ENCODE data around the gene STEAP3.

Gene STEAP3

DNA sequence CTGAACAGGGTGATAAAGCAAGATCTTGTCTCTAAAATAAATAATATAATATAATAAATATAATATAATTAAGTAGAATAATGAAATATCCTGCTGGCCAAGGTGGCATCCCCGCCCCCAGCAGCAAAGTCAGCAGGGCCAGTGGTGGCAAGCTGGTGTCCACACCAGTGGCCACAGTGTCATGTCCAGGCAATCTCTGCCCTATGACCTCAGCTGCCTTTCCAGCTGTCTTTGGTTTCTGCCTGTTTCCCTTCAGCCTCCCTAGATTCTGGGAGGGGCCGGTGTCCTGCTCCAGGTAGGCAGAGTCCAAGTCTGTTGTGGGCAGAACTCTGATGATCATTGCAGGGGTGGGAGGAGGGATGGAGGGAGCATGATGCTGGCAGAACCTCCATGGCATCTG is 16.2 kb upstream of the STEAP3 start:
- Mint-ChIP-seq H3K27ac (no peak overlapping the region), H3K4me1 (ENCODE audit: low read depth) (no peaks in the 10 kb centered on the region), H3K4me3 (no peak overlapping the region), H3K9me3 (no peaks in the 10 kb centered on the region), H3K36me3 (ENCODE audit: low read depth) (no peaks in the 10 kb centered on the region), H3K27me3 (ENCODE audit: low read depth) (peaks cover 5% of the 10 kb centered on the region)

DNA sequence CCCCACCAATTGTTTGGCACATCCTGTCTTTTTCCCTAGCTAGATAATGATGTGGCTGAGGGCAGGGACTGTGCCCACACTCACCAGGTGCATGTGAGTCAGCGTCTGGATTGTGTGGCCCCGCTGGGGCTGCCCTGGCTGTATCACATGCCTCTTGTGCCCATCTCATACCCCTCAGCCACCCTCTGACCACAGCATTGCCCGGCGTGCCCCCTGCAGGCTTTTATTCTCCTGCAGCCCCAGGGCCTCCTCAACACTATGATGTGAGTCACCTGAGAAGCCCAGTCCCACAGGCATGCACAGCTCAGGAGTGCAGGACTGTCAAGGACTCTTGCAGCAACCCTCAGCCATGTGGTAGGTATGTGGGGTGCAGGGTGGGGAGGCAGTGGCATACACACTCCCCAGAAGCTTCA is 14.8 kb upstream of the STEAP3 start:
- no peak overlapping the region for H3K4me3 Mint-ChIP-seq
- H3K4me1 Mint-ChIP-seq (ENCODE audit: low read depth), result no peaks in the 10 kb centered on the region
- H3K36me3 Mint-ChIP-seq (ENCODE audit: low read depth), result no peaks in the 10 kb centered on the region
- H3K9me3 Mint-ChIP-seq, result no peaks in the 10 kb centered on the region
- no peak overlapping the region for H3K27ac Mint-ChIP-seq
- peaks cover 5% of the 10 kb centered on the region for H3K27me3 Mint-ChIP-seq (ENCODE audit: low read depth)

GRCh38 chr2:119212139-119212800 is 11.4 kb upstream of the STEAP3 start:
- Mint-ChIP-seq H3K4me3 (no peak overlapping the region), H3K4me1 (ENCODE audit: low read depth) (no peaks in the 10 kb centered on the region), H3K27ac (no peak overlapping the region), H3K27me3 (ENCODE audit: low read depth) (peaks cover 5% of the 10 kb centered on the region), H3K36me3 (ENCODE audit: low read depth) (no peaks in the 10 kb centered on the region), H3K9me3 (no peaks in the 10 kb centered on the region)

- no peaks in the 10 kb centered on the region for H3K36me3 Mint-ChIP-seq (ENCODE audit: low read depth)
- H3K4me1 Mint-ChIP-seq (ENCODE audit: low read depth), result no peaks in the 10 kb centered on the region
These were observed 9.1 kb upstream of the STEAP3 start for GRCh38 chr2:119214453-119215037.

DNA sequence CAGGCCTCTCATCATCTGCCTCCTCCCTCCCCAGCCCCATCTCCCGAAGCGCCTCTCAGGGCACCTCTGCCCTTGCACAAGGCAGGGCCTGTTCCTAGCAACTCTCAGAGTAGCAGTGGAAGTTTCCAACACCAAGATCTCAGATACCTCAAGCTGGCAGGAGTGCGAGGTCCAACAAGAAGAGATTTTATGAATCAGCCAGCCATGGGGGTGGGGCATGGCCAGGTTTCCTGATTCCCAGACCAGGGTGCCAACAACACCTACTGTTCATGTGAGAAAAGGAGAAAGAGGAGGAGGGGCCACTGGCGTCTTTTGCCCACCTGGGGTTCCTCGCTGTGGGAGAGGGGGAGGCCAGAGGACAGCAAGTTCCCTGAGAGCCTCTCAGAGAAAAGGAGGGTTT is 6.6 kb upstream of the STEAP3 start:
- Mint-ChIP-seq H3K9me3 (no peaks in the 10 kb centered on the region), H3K4me3 (no peak overlapping the region), H3K36me3 (ENCODE audit: low read depth) (no peaks in the 10 kb centered on the region), H3K27me3 (ENCODE audit: low read depth) (peaks cover 10% of the 10 kb centered on the region), H3K27ac (no peak overlapping the region), H3K4me1 (ENCODE audit: low read depth) (no peaks in the 10 kb centered on the region)

More at GRCh38 chr2:119214453-119215037, 9.1 kb upstream of the STEAP3 start:
- H3K27me3 Mint-ChIP-seq (ENCODE audit: low read depth), result no peaks in the 10 kb centered on the region
- no peak overlapping the region for H3K4me3 Mint-ChIP-seq
- H3K27ac Mint-ChIP-seq, result no peak overlapping the region
- H3K9me3 Mint-ChIP-seq, result no peaks in the 10 kb centered on the region

- Mint-ChIP-seq H3K4me3 (no peak overlapping the region), H3K27me3 (ENCODE audit: low read depth) (peaks cover 22% of the 10 kb centered on the region), H3K9me3 (no peaks in the 10 kb centered on the region), H3K36me3 (ENCODE audit: low read depth) (no peaks in the 10 kb centered on the region), H3K4me1 (ENCODE audit: low read depth) (no peaks in the 10 kb centered on the region), H3K27ac (no peak overlapping the region)
These were observed 5.1 kb upstream of the STEAP3 start for GRCh38 chr2:119218478-119219064.

DNA sequence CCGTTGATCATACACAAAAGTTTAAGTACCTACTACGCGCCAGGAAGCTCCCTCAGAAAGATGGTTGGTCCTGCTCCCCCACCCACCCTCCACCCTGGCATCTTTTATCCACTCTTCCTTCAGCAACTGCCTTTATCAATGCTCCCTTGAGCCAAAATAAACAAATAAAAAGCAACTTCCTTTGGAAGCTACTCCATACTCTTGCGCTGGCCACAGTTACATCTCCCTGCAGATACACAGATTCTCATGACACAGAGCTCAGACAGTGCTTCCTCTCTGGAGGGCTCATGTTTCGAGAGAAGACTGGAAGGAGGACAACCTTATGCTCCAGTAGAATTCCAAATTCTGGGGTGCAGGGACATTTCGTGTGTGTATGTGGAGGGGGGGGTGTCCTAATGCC is 3.8 kb upstream of the STEAP3 start:
- Mint-ChIP-seq H3K36me3 (ENCODE audit: low read depth) (no peaks in the 10 kb centered on the region), H3K27me3 (ENCODE audit: low read depth) (peaks cover 27% of the 10 kb centered on the region), H3K9me3 (no peaks in the 10 kb centered on the region), H3K4me3 (no peak overlapping the region), H3K4me1 (ENCODE audit: low read depth) (no peaks in the 10 kb centered on the region), H3K27ac (no peak overlapping the region)

DNA sequence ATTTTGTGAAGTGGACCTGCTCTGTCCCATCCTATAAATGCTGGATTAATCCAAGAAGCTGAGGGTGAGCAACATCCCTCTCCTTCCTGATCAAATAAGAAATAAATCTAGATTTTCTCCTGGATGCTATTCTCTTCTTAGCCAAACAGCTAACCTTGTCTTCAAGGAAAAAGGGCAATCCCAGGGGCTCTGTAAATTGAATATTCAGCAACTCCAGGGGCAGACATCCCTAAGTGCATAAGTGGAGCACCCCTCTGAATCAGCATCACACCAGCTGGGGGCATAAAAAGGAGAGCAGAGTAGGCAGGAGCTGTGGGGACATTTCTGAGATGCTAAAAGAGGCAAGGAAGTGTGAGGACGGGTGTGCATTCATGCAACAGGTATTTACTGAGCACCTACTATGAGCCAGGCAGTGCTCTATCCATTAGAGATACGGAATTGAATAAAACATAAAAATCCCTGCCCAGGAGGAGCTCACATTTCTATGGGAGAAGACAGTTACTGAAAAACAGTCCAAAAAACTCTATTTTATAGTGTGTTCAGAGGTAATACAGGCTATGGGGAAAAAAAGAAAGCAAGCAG is 2.8 kb upstream of the STEAP3 start:
- H3K27me3 Mint-ChIP-seq (ENCODE audit: low read depth), result peaks cover 37% of the 10 kb centered on the region
- H3K4me1 Mint-ChIP-seq (ENCODE audit: low read depth), result no peaks in the 10 kb centered on the region
- no peak overlapping the region for H3K27ac Mint-ChIP-seq
- H3K4me3 Mint-ChIP-seq, result no peak overlapping the region
- no peaks in the 10 kb centered on the region for H3K36me3 Mint-ChIP-seq (ENCODE audit: low read depth)
- no peaks in the 10 kb centered on the region for H3K9me3 Mint-ChIP-seq

- no peaks in the 10 kb centered on the region for H3K9me3 Mint-ChIP-seq
- no peaks in the 10 kb centered on the region for H3K36me3 Mint-ChIP-seq (ENCODE audit: low read depth)
- no peaks in the 10 kb centered on the region for H3K4me1 Mint-ChIP-seq (ENCODE audit: low read depth)
- H3K4me3 Mint-ChIP-seq, result no peak overlapping the region
- peaks cover 42% of the 10 kb centered on the region for H3K27me3 Mint-ChIP-seq (ENCODE audit: low read depth)
- H3K27ac Mint-ChIP-seq, result no peak overlapping the region
These were observed 2.0 kb upstream of the STEAP3 start for GRCh38 chr2:119221609-119222008.

DNA sequence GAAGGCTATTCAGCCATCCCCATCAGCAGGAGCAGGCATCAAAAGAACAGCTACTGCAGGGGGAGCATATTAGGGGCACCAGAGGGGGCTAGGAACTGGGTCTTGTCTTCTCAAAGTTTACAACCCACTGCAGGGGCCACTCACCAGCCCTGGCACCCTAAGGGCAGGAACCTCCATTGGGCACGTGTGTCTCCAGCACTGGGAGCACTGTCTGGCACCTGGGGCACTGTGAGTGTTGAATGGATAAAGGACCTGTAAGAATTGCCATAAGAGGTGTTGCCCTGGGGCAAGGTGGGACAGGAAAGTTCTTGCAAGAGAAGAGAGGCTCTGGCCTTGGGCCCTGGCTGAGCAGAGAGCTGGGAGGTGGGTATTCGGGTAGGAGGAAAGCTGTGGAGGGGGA is 1.4 kb upstream of the STEAP3 start:
- H3K27me3 Mint-ChIP-seq (ENCODE audit: low read depth), result peaks cover 46% of the 10 kb centered on the region
- no peak overlapping the region for H3K4me3 Mint-ChIP-seq
- no peaks in the 10 kb centered on the region for H3K4me1 Mint-ChIP-seq (ENCODE audit: low read depth)
- no peak overlapping the region for H3K27ac Mint-ChIP-seq
- H3K36me3 Mint-ChIP-seq (ENCODE audit: low read depth), result no peaks in the 10 kb centered on the region
- no peaks in the 10 kb centered on the region for H3K9me3 Mint-ChIP-seq

GRCh38 chr2:119222863-119223520 is 642 bp upstream of the STEAP3 start:
- Mint-ChIP-seq H3K4me1 (ENCODE audit: low read depth) (no peaks in the 10 kb centered on the region), H3K36me3 (ENCODE audit: low read depth) (no peaks in the 10 kb centered on the region), H3K4me3 (no peak overlapping the region)

GRCh38 chr2:119224391-119225104 is 914 bp downstream of the STEAP3 start:
- H3K4me3 Mint-ChIP-seq, result no peak overlapping the region
- no peaks in the 10 kb centered on the region for H3K4me1 Mint-ChIP-seq (ENCODE audit: low read depth)
- H3K27me3 Mint-ChIP-seq (ENCODE audit: low read depth), result peaks cover 46% of the 10 kb centered on the region
- H3K9me3 Mint-ChIP-seq, result no peaks in the 10 kb centered on the region
- H3K27ac Mint-ChIP-seq, result no peak overlapping the region
- H3K36me3 Mint-ChIP-seq (ENCODE audit: low read depth), result no peaks in the 10 kb centered on the region

More at GRCh38 chr2:119222863-119223520, 642 bp upstream of the STEAP3 start:
- Mint-ChIP-seq H3K27ac (no peak overlapping the region), H3K27me3 (ENCODE audit: low read depth) (peaks cover 46% of the 10 kb centered on the region), H3K9me3 (no peaks in the 10 kb centered on the region)

- H3K4me3 Mint-ChIP-seq, result no peak overlapping the region
- H3K27me3 Mint-ChIP-seq (ENCODE audit: low read depth), result peaks cover 46% of the 10 kb centered on the region
- H3K27ac Mint-ChIP-seq, result no peak overlapping the region
- H3K36me3 Mint-ChIP-seq (ENCODE audit: low read depth), result no peaks in the 10 kb centered on the region
- no peaks in the 10 kb centered on the region for H3K4me1 Mint-ChIP-seq (ENCODE audit: low read depth)
- H3K9me3 Mint-ChIP-seq, result no peaks in the 10 kb centered on the region
These were observed 1.7 kb downstream of the STEAP3 start for GRCh38 chr2:119225105-119225865.

GRCh38 chr2:119225926-119226325 is 2.3 kb downstream of the STEAP3 start:
- Mint-ChIP-seq H3K27me3 (ENCODE audit: low read depth) (peaks cover 43% of the 10 kb centered on the region), H3K9me3 (no peaks in the 10 kb centered on the region), H3K4me1 (ENCODE audit: low read depth) (no peaks in the 10 kb centered on the region), H3K4me3 (no peak overlapping the region), H3K36me3 (ENCODE audit: low read depth) (no peaks in the 10 kb centered on the region), H3K27ac (no peak overlapping the region)
